Kidney (tissue), 14 donors: Measurements from ENCODE around the gene BARHL1. TPM values are rescaled to one million over a fixed set of nuclear protein-coding genes. Genes with fewer than 3 reads are reported as not detected.

ENCODE experiments used
- DNase-seq, 5 donors: peaks; one replicate each; pipeline ENCODE4 v3.0.0-alpha.2; 2013 to 2020
- FAIRE-seq: peaks from 2 replicates; lab custom pipeline; 2012; peaks lifted over from hg19 to GRCh38; lab: Jason Lieb, UNC
- H3K27ac ChIP-seq, 2 donors: one replicate each; pipeline ENCODE4 v1.7.0; 2013; ENCODE audit warnings: low read depth in 2 of 2, low read length in 2 of 2, inconsistent platforms in 1 of 2
- H3K27me3 ChIP-seq: one replicate; pipeline ENCODE4 v1.7.1; 2013; ENCODE audit warnings: low read length, inconsistent platforms; ENCODE audit not compliant: control insufficient read depth, insufficient read depth
- H3K36me3 ChIP-seq, 3 donors: one replicate each; pipeline versions ENCODE4 v1.7.0 to v1.7.1; 2013; ENCODE audit warnings: low read length in 3 of 3, control low read depth in 1 of 3, inconsistent platforms in 1 of 3; ENCODE audit not compliant: insufficient read depth in 3 of 3, control insufficient read depth in 2 of 3
- H3K4me1 ChIP-seq, 3 donors: one replicate each; pipeline versions ENCODE4 v1.7.0 to v1.7.1; 2013; ENCODE audit warnings: low read length in 3 of 3, inconsistent platforms in 1 of 3, low read depth in 1 of 3; ENCODE audit not compliant: control insufficient read depth in 2 of 3, insufficient read depth in 2 of 3
- H3K4me3 ChIP-seq, 3 donors: one replicate each; pipeline versions ENCODE4 v1.7.0 to v1.8.1; 2013; ENCODE audit warnings: low read length in 3 of 3, control low read depth in 1 of 3, inconsistent platforms in 1 of 3
- H3K9ac ChIP-seq, 3 donors: one replicate each; pipeline versions ENCODE4 v1.7.0 to v1.7.1; 2013; ENCODE audit warnings: low read length in 3 of 3, control low read depth in 1 of 3, inconsistent platforms in 1 of 3
- H3K9me3 ChIP-seq, 3 donors: one replicate each; pipeline versions ENCODE4 v1.7.0 to v1.7.1; 2013; ENCODE audit warnings: low read length in 3 of 3, control low read depth in 1 of 3, inconsistent platforms in 1 of 3; ENCODE audit not compliant: control insufficient read depth in 2 of 3, insufficient read depth in 1 of 3
- CTCF ChIP-seq: IDR thresholded peaks from 3 replicates; pipeline ENCODE4 v1.5.1; 2012; ENCODE audit warnings: mild to moderate bottlenecking, moderate library complexity, borderline replicate concordance; ENCODE audit not compliant: insufficient read depth; ENCODE audit errors: extremely low read depth
- intact Hi-C: fragments of 100-400 bp; cut with DNase I; formaldehyde crosslinking; loops from one replicate; pipeline ENCODE4 v1.11.1; 2022
- polyA plus RNA-seq: library from polyadenylated mRNA; stranded (reverse); fragments of 350-450 nt; fragmentation: Illumina TruSeq; extraction: RNeasy Lipid Tissue Mini Kit (QIAGEN cat#74804); gene quantifications from one replicate; pipeline ENCODE4 v1.2.3, GENCODE V29; 2014; ENCODE audit warnings: low read depth, low replicate concordance; ENCODE audit not compliant: insufficient read depth
- total RNA-seq: library from RNA; stranded (reverse); fragmentation: NEBNext Ultra II Directional; extraction: Animal tissue kit (Norgen Biotek cat#: 25700); gene quantifications from one replicate; pipeline ENCODE4 v1.2.1, GENCODE V29; 2021
- donor health status: control.
- donor health status: control.
- donor health status: control.
- donor health status: control.
- donor health status: control.
- donor health status: DM: yes; HTN: yes; CAD: no.
- donor health status: Normal renal cell carcinoma (clear cell type).

BARHL1 gene
- total and polyA plus RNA-seq, 2 donors from 2014 or later, result not detected

GRCh38 chr9:132547436-132547835 lies 35.0 kb upstream of the BARHL1 start:
- FAIRE-seq (no peak), DNase-seq (peak in 1 of 5 donors; percentile 49)
- peaks cover 0 to 2% (median 0%) of the 10 kb centered on the region in 3 donors for H3K4me1 ChIP-seq
- H3K9me3 ChIP-seq, result no peaks in the 10 kb centered on the region
- H3K27me3 ChIP-seq, result no peaks in the 10 kb centered on the region
- no peak overlapping the region for H3K27ac ChIP-seq
- TF ChIP-seq CTCF, result no peak
- H3K4me3 ChIP-seq, result no peak overlapping the region
- H3K36me3 ChIP-seq, result no peaks in the 10 kb centered on the region
- intact Hi-C loops, result no loop called here
- H3K9ac ChIP-seq, result no peak overlapping the region

- Histone ChIP-seq H3K9ac (no peak overlapping the region), H3K4me1 (peaks cover 0 to 2% (median 0%) of the 10 kb centered on the region in 3 donors), H3K27me3 (no peaks in the 10 kb centered on the region), H3K36me3 (no peaks in the 10 kb centered on the region), H3K9me3 (no peaks in the 10 kb centered on the region), H3K27ac (no peak overlapping the region), H3K4me3 (no peak overlapping the region)
- DNase-seq (peak in 1 of 5 donors; percentile 41), FAIRE-seq (no peak)
- intact Hi-C loops, result no loop called here
- no peak for TF ChIP-seq CTCF
These were observed 34.3 kb upstream of the BARHL1 start for GRCh38 chr9:132547976-132548730.

- peak in 3 of 5 donors; percentile 32 to 84 (median 79) for DNase-seq
- no peak for FAIRE-seq
- Histone ChIP-seq H3K4me1 (peaks cover 0 to 2% (median 0%) of the 10 kb centered on the region in 3 donors), H3K27me3 (no peaks in the 10 kb centered on the region), H3K9me3 (no peaks in the 10 kb centered on the region), H3K27ac (no peak overlapping the region), H3K4me3 (no peak overlapping the region), H3K9ac (no peak overlapping the region), H3K36me3 (no peaks in the 10 kb centered on the region)
- intact Hi-C loops, result no loop called here
- TF ChIP-seq CTCF, result no peak
These were observed 33.4 kb upstream of the BARHL1 start for GRCh38 chr9:132548751-132549640.
